NCI-H128 (cell line): ENCODE measurements around the gene DCBLD2.

Experiments
- DNase-seq: peaks from one replicate; lab custom pipeline; 2025; ENCODE audit not compliant: unreplicated experiment; lab: John Stamatoyannopoulos, UW

DCBLD2 gene

DNA sequence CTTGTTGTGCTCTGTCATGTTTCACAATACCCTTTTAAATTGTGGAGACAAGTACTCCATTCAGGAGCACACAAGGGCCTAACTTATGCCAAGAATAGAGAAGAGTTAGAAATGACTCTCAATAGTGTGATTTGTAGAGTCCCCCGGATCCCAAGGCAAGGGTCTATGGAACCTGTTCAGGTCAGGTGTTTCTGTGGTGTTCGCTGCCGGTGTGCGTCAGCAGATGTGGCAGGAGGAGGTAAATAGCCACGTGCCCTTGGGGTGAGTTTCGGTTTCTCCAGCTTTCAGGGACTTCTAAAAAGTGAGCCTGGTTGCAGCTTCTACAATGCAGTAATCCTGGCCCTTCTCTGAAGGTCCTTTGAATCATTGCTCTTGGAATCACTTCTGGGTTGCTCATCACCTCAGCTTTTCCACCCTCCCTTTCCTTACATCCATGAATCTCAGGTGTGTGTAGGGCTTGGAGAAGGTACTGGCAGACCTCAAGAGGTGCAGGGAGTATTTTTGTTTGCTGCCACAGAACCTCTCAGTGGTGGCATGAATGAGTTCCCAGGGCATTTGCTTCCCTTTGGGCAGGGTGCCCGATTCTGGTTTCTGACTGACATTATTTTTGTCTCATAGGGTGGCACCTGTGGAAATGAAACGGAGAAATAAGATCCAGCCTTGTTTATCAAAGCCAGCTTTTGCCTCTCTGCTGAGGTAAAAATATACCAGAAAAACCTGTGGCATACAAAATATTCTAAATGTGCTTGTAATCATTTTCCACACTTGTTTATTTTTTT, 131.0 kb downstream of the DCBLD2 start:
- no peak for DNase-seq

GRCh38 chr3:98769448-98769847, 132.0 kb downstream of the DCBLD2 start:
- no peak for DNase-seq

GRCh38 chr3:98768961-98769360, 132.5 kb downstream of the DCBLD2 start:
- DNase-seq = no peak

DNA sequence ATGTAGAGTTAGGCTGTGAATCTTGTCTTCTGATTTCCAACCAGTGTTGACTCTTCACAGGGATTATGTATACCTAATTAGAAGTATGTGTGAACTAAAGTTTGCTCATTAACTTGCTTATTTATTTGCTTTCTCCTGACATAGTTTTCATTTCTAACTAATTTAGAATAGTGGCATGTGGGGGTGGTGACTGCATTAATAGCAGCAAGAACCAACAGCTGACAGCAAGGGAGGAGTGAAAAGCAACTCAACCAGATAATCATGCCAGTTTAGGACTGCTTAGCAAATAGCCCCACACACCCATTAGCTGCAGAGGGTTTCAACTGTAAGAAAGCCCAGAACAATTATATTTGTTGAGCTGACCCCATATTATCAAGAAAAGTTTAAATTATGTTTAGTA, 134.6 kb downstream of the DCBLD2 start:
- no peak for DNase-seq

DNA sequence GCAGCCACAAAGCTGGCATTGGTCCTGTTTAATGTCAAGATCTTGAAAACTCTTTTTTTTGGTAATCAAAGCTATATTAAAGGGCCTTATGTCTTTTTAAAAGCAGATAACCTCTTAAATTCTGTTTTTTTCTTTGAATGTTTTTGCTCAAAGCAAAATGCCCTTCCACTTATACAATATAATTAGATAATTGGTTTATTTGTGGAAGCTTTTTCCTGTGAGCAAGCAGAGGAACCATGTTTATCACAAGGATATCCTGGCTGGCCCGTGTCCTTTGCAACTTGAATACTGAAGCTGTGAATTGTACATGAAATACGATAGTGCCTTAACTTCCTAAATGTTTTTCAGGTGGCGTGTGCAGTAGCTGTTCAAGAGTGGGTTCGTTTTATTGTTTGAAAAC, 135.8 kb downstream of the DCBLD2 start:
- DNase-seq = no peak

GRCh38 chr3:98764472-98764884, 137.0 kb downstream of the DCBLD2 start:
- no peak for DNase-seq

- DNase-seq = no peak
Measured at GRCh38 chr3:98763819-98764418, 137.6 kb downstream of the DCBLD2 start.

DNA sequence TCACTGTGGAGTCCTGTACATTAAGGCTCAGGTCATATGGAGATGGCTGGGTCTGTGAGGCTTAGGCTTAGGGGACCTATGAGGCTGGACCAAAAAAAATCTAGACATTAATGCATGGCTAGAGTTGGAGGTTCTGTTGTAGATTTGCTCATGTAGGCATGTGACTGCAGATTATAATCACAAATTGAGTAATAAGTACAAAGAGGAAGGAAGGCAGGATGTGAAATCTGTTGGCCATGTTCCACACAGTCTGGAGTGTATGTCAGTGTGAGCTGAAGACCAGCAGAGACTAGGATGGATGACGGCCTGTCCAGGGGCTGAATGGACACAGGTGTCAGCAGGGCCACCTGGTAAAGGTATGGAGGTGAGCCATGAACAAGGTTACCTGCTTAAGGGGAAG, 138.4 kb downstream of the DCBLD2 start, which contains the start of gene ST3GAL6:
ST3GAL6 (plus strand) TSS at position 265 of the 400 bp plus-strand sequence. CDS start 5,101 bp downstream, outside the sequence.
- no peak for DNase-seq

- no peak for DNase-seq
Measured at GRCh38 chr3:98761643-98762229, 139.8 kb downstream of the DCBLD2 start.

DNA sequence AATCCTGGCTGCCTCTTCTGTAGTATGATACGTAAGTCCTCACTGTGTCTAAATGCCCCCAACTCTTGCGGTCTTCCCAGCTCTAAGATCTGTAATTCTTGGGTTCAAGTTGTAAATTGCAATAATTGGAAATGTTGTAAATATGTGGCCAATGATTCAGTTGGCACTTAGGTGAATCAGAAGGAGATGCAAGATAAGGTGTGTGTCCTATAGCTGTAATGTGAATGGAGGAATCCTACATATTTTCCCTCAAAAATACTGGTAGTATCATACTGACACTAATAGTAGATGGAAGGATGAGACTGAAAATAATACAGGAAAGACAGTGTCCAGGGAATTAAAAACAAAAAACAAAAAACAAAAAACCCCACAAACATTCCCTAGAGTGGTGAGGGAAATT, 141.9 kb downstream of the DCBLD2 start:
- no peak for DNase-seq

DNA sequence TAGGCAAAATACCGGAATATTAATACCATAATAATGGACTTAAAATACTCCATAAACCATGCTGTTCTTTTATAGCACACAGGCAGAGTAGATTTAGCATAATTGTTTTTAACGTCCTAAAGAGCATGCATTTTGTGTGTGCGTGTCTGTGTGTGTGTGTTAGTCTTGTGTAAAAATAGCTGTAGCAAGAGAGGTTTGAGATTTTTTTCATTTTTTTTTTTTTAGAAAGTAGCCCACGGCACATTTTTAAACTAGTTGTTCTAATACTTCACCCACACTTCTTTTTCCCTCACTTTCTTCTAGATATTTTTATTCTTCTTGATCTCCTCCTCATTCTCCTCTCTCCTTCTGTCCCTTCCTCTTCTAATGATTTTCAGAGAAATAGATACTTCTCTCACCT, 145.9 kb downstream of the DCBLD2 start:
- DNase-seq = no peak

- no peak for DNase-seq
Measured at GRCh38 chr3:98754483-98754882, 147.0 kb downstream of the DCBLD2 start.

- no peak for DNase-seq
Measured at GRCh38 chr3:98750276-98750919, 151.1 kb downstream of the DCBLD2 start.

DNA sequence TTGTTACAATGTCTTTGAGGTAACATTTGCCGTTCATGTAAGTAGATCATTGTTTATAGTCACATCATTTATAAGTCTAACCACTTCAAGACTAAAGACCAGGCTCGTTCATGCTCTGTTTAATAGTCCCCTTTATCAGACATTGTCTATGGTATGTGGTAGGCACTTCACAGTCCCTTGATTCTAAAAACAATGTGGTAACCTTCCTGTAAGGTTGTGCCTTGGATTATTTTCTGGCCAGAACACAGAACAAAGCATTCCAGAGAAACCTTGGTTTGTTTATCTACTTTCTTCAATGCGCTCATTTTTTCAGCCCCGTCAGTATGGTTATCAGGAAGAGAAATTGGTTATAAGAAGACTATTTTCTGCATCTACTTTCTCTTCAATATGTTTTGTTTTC, 154.6 kb downstream of the DCBLD2 start:
- no peak for DNase-seq

DNA sequence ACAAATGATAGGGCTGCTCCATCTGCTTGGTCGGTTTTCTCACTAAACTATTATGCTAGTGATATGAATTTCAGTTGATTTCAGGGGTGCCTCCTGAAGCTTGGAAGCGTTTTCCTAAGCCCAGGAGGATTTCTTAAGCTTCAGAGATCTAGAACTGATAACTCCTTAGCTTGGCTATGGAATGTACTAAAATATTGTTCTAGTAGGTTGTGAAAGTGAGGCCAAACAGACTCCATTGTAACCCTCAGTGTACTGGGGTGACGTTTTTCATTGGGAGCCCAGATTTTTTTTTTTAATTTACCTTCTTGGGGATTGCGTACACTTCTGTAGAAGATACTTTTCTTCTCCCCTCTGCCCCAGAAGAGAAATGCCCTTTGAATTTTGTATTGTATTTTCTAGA, 155.4 kb downstream of the DCBLD2 start:
- no peak for DNase-seq
